GM21367 (cell line): Measurements from ENCODE around the gene SEC24D.
"Not testable (repeated sequence)": the region's sequence is repeated elsewhere in the genome, so short reads cannot be mapped to it uniquely, and the experiment has no call there.

Experiments used
- ATAC-seq: cut with Tn5 transposase; IDR thresholded peaks from one replicate; pipeline ENCODE4 v1.9.1; 2021; ENCODE audit not compliant: unreplicated experiment

The SEC24D gene

GRCh38 chr4:118811832-118812231, 24.1 kb downstream of the SEC24D start:
- no peak for ATAC-seq

- ATAC-seq = no peak
Observed at GRCh38 chr4:118810991-118811764, 24.7 kb downstream of the SEC24D start.

- no peak for ATAC-seq
Observed at GRCh38 chr4:118807659-118808058, 28.3 kb downstream of the SEC24D start.

- ATAC-seq = no peak
Observed at GRCh38 chr4:118803253-118803652, 32.7 kb downstream of the SEC24D start.

GRCh38 chr4:118801895-118802575, 33.9 kb downstream of the SEC24D start:
- ATAC-seq = no peak

- no peak for ATAC-seq
Observed at GRCh38 chr4:118799231-118799942, 36.5 kb downstream of the SEC24D start.

GRCh38 chr4:118798658-118799057, 37.3 kb downstream of the SEC24D start:
- ATAC-seq = no peak

GRCh38 chr4:118797558-118798142, 38.3 kb downstream of the SEC24D start:
- ATAC-seq = no peak

- not testable (repeated sequence) for ATAC-seq
Observed at GRCh38 chr4:118791690-118792446, 44.1 kb downstream of the SEC24D start.

GRCh38 chr4:118790544-118790943, 45.4 kb downstream of the SEC24D start:
- no peak for ATAC-seq

GRCh38 chr4:118788911-118789310, 47.0 kb downstream of the SEC24D start:
- ATAC-seq = no peak

GRCh38 chr4:118787844-118788380, 48.0 kb downstream of the SEC24D start:
- no peak for ATAC-seq

- ATAC-seq = no peak
Observed at GRCh38 chr4:118784776-118785175, 51.1 kb downstream of the SEC24D start.

GRCh38 chr4:118783887-118784286, 52.0 kb downstream of the SEC24D start:
- no peak for ATAC-seq

GRCh38 chr4:118782886-118783285, 53.0 kb downstream of the SEC24D start:
- ATAC-seq = not testable (repeated sequence)

- ATAC-seq = not testable (repeated sequence)
Observed at GRCh38 chr4:118777649-118778048, 58.3 kb downstream of the SEC24D start.

GRCh38 chr4:118776955-118777640, 58.8 kb downstream of the SEC24D start:
- ATAC-seq = not testable (repeated sequence)

- ATAC-seq = no peak
Observed at GRCh38 chr4:118776157-118776954, 59.6 kb downstream of the SEC24D start.

GRCh38 chr4:118775405-118775804, 60.5 kb downstream of the SEC24D start:
- no peak for ATAC-seq
